Brain pericyte (primary cell): ENCODE data around the gene BCL11A.

Source experiments
- DNase-seq: peaks from one replicate; pipeline ENCODE4 v3.0.0-alpha.2; 2012; ENCODE audit warnings: low read depth, low spot score

Gene BCL11A

GRCh38 chr2:60507211-60507965 lies 46.1 kb downstream of the BCL11A start:
- DNase-seq, result no peak

- DNase-seq, result no peak
Measured at GRCh38 chr2:60505880-60506260, 47.6 kb downstream of the BCL11A start.

- no peak for DNase-seq
Measured at GRCh38 chr2:60505240-60505879, 48.1 kb downstream of the BCL11A start.

GRCh38 chr2:60504049-60504448 lies 49.4 kb downstream of the BCL11A start:
- DNase-seq, result no peak

- DNase-seq, result no peak
Measured at GRCh38 chr2:60502144-60502543, 51.3 kb downstream of the BCL11A start.

- no peak for DNase-seq
Measured at GRCh38 chr2:60500861-60501260, 52.6 kb downstream of the BCL11A start.

- no peak for DNase-seq
Measured at GRCh38 chr2:60499651-60500265, 53.7 kb downstream of the BCL11A start.

- no peak for DNase-seq
Measured at GRCh38 chr2:60498816-60499429, 54.5 kb downstream of the BCL11A start.

- DNase-seq, result no peak
Measured at GRCh38 chr2:60498127-60498815, 55.2 kb downstream of the BCL11A start.

GRCh38 chr2:60497500-60497899 lies 56.0 kb downstream of the BCL11A start:
- DNase-seq, result no peak

GRCh38 chr2:60496956-60497355 lies 56.5 kb downstream of the BCL11A start:
- no peak for DNase-seq

- no peak for DNase-seq
Measured at GRCh38 chr2:60496475-60496874, 57.0 kb downstream of the BCL11A start.

- DNase-seq, result no peak
Measured at GRCh38 chr2:60495041-60495625, 58.3 kb downstream of the BCL11A start.

GRCh38 chr2:60493804-60494387 lies 59.6 kb downstream of the BCL11A start:
- DNase-seq, result no peak

- DNase-seq, result no peak
Measured at GRCh38 chr2:60492548-60492947, 60.9 kb downstream of the BCL11A start.

GRCh38 chr2:60490848-60491247 lies 62.6 kb downstream of the BCL11A start:
- no peak for DNase-seq

GRCh38 chr2:60490441-60490840 lies 63.0 kb downstream of the BCL11A start:
- DNase-seq, result no peak

- DNase-seq, result no peak
Measured at GRCh38 chr2:60489289-60489688, 64.2 kb downstream of the BCL11A start.

- DNase-seq, result no peak
Measured at GRCh38 chr2:60488291-60488690, 65.2 kb downstream of the BCL11A start.

GRCh38 chr2:60487174-60487573 lies 66.3 kb downstream of the BCL11A start:
- no peak for DNase-seq

GRCh38 chr2:60486551-60486950 lies 66.9 kb downstream of the BCL11A start:
- no peak for DNase-seq
